Measurements from ENCODE around the gene LBR.

Gene LBR

GRCh38 chr1:225440380-225441221 is 12.8 kb upstream of the LBR start:
- no peak overlapping the region for H3K27ac Mint-ChIP-seq
- peaks cover 29% of the 10 kb centered on the region for H3K4me1 Mint-ChIP-seq
- no peak for DNase-seq
- H3K27me3 Mint-ChIP-seq (ENCODE audit: low read depth, poor library complexity): peaks cover 10% of the 10 kb centered on the region
- H3K9me3 Mint-ChIP-seq: no peaks in the 10 kb centered on the region
- H3K4me3 Mint-ChIP-seq: no peak overlapping the region
- no peaks in the 10 kb centered on the region for H3K36me3 Mint-ChIP-seq (ENCODE audit: low read depth)
- TF ChIP-seq, protein P1, sequence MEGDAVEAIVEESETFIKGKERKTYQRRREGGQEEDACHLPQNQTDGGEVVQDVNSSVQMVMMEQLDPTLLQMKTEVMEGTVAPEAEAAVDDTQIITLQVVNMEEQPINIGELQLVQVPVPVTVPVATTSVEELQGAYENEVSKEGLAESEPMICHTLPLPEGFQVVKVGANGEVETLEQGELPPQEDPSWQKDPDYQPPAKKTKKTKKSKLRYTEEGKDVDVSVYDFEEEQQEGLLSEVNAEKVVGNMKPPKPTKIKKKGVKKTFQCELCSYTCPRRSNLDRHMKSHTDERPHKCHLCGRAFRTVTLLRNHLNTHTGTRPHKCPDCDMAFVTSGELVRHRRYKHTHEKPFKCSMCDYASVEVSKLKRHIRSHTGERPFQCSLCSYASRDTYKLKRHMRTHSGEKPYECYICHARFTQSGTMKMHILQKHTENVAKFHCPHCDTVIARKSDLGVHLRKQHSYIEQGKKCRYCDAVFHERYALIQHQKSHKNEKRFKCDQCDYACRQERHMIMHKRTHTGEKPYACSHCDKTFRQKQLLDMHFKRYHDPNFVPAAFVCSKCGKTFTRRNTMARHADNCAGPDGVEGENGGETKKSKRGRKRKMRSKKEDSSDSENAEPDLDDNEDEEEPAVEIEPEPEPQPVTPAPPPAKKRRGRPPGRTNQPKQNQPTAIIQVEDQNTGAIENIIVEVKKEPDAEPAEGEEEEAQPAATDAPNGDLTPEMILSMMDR (IDR thresholded peaks at IDR 0.05): no peak

DNA sequence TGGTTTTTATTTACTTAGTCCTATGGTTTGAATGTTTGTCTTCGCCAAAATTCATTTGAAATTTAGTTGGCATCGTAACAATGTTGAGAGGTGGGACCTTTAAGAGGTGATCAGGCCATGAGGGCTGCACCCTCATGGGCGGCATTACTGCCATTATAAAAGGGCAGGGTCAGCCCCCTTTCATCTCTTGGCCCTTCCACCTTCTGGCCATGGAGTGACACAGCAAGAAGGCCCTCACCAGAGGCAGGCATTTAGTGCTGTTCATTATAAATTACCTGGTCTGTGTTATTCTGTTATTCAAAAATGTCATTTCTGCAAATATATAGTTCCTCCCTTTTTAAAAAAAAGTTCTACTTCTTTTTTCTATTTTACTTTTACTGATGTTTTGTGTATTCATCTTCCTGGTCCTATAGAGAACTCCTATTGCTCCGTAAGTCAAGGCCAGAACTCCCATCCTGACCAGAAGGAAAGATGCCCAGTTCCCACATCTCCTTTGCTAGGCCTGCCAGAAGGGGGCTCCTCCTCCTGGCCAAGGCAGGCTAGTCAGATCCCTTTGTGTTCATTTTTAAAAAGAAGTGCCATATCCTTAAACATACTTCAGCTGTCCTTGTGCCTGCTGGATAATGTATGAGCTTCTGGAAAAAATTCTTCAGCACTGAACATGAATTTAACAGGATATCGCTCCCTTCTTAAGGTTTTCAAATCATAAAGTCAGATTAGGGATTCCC is 10.0 kb upstream of the LBR start:
- H3K27me3 Mint-ChIP-seq (ENCODE audit: low read depth, poor library complexity): peaks cover 10% of the 10 kb centered on the region
- TF ChIP-seq, protein P1 (IDR thresholded peaks at IDR 0.05): no peak
- DNase-seq: no peak
- H3K27ac Mint-ChIP-seq: no peak overlapping the region
- no peaks in the 10 kb centered on the region for H3K36me3 Mint-ChIP-seq (ENCODE audit: low read depth)
- peaks cover 22% of the 10 kb centered on the region for H3K4me1 Mint-ChIP-seq
- H3K4me3 Mint-ChIP-seq: no peak overlapping the region
- H3K9me3 Mint-ChIP-seq: peaks cover 2% of the 10 kb centered on the region

DNA sequence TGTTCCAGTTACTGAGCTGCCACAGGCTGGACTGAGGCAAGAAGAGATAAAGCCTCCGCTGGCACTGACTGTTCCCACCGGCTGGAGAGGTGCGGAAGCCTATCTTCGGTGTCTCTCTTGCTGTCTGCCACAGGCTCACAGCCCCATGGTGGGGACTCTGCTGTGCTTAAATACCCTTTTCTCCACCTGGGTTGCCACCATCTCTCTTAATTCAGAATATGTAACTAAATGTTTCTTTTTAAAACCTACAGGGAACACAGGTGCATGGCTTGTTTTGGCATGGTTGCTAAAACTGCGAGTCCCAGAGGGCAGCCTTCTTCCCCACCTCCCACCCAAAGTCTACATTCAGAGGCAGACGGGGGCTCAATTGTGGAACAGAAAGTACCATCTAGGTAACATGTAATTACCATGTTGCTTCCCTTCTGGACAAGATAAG is 8.1 kb upstream of the LBR start:
- Mint-ChIP-seq H3K4me1 (peaks cover 11% of the 10 kb centered on the region), H3K27me3 (ENCODE audit: low read depth, poor library complexity) (peaks cover 3% of the 10 kb centered on the region), H3K9me3 (peaks cover 13% of the 10 kb centered on the region), H3K27ac (no peak overlapping the region), H3K36me3 (ENCODE audit: low read depth) (no peaks in the 10 kb centered on the region), H3K4me3 (no peak overlapping the region)
- no peak for DNase-seq
- TF ChIP-seq, protein P1 (IDR thresholded peaks at IDR 0.05): no peak

GRCh38 chr1:225435487-225435886 is 7.6 kb upstream of the LBR start:
- peaks cover 11% of the 10 kb centered on the region for H3K4me1 Mint-ChIP-seq
- DNase-seq: no peak

DNA sequence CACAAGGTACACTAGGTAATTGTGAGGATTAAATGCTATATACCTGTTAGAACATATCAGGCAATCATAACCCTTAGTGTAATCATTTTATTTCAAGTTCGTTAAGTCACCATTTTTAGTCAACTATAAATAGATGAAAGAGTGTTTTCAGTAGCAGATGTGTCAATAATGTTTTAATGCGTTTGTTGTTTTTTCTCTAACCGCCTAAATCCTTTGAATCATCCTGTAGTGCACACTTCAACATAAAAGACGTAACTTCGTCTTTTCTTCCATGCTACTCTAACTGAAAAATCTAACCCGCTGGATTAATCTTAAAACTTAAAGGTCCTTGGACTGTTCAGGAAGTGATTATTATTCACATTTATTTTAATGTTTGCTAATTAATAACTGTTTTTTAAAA is 7.2 kb upstream of the LBR start:
- TF ChIP-seq, protein P1 (IDR thresholded peaks at IDR 0.05): no peak
- peaks cover 7% of the 10 kb centered on the region for H3K27me3 Mint-ChIP-seq (ENCODE audit: low read depth, poor library complexity)
- no peak for DNase-seq
- peaks cover 21% of the 10 kb centered on the region for H3K9me3 Mint-ChIP-seq
- peaks cover 4% of the 10 kb centered on the region for H3K36me3 Mint-ChIP-seq (ENCODE audit: low read depth)
- no peak overlapping the region for H3K27ac Mint-ChIP-seq
- H3K4me1 Mint-ChIP-seq: peaks cover 11% of the 10 kb centered on the region
- H3K4me3 Mint-ChIP-seq: no peak overlapping the region

More at GRCh38 chr1:225435487-225435886, 7.6 kb upstream of the LBR start:
- Mint-ChIP-seq H3K4me3 (no peak overlapping the region), H3K9me3 (peaks cover 17% of the 10 kb centered on the region), H3K27ac (no peak overlapping the region), H3K27me3 (ENCODE audit: low read depth, poor library complexity) (peaks cover 3% of the 10 kb centered on the region), H3K36me3 (ENCODE audit: low read depth) (peaks cover under 1% of the 10 kb centered on the region)
- TF ChIP-seq, protein P1 (IDR thresholded peaks at IDR 0.05): no peak
